Choroid plexus epithelial cell (primary cell): ENCODE data around the gene DLD.
A peak's percentile ranks its signal among the peaks of the same experiment; 100 is the strongest.

Experiments
- DNase-seq: peaks from one replicate; pipeline ENCODE4 v3.0.0-alpha.2; 2010; ENCODE audit warnings: low read depth
- H3K4me3 ChIP-seq: 2 replicates; pipeline ENCODE4 v1.5.1; 2011; ENCODE audit warnings: low read depth, mild to moderate bottlenecking, control low read depth, low read length, moderate library complexity
- CTCF ChIP-seq: conservative IDR thresholded peaks from 2 replicates; pipeline ENCODE4 v1.5.1; 2011; ENCODE audit warnings: low read depth, mild to moderate bottlenecking, control low read depth, inconsistent platforms, low read length, moderate library complexity

The DLD gene

GRCh38 chr7:107858280-107858679 lies 32.7 kb upstream of the DLD start:
- DNase-seq, result no peak
- no peak overlapping the region for H3K4me3 ChIP-seq
- no peak for TF ChIP-seq CTCF

- TF ChIP-seq CTCF, result no peak
- no peak overlapping the region for H3K4me3 ChIP-seq
These were observed 30.6 kb upstream of the DLD start for GRCh38 chr7:107860279-107860961.

GRCh38 chr7:107860981-107861652 lies 29.9 kb upstream of the DLD start:
- no peak for TF ChIP-seq CTCF
- DNase-seq, result peak; percentile 92
- no peak overlapping the region for H3K4me3 ChIP-seq

More at GRCh38 chr7:107860279-107860961, 30.6 kb upstream of the DLD start:
- no peak for DNase-seq

- no peak for TF ChIP-seq CTCF
- no peak overlapping the region for H3K4me3 ChIP-seq
- DNase-seq, result peak; percentile 21
These were observed 24.8 kb upstream of the DLD start for GRCh38 chr7:107865956-107866775.

GRCh38 chr7:107867858-107868466 lies 23.0 kb upstream of the DLD start:
- no peak for DNase-seq
- no peak for TF ChIP-seq CTCF
- H3K4me3 ChIP-seq, result no peak overlapping the region

GRCh38 chr7:107870427-107871000 lies 20.5 kb upstream of the DLD start:
- no peak for DNase-seq
- no peak overlapping the region for H3K4me3 ChIP-seq
- TF ChIP-seq CTCF, result no peak
